Ishikawa (cell line): ENCODE data around the gene EXOC4.

Experiments
- CEBPB ChIP-seq: IDR thresholded peaks from 2 replicates; pipeline ENCODE4 v1.6.1; 2012
- CREB1 ChIP-seq: IDR thresholded peaks from 2 replicates; pipeline ENCODE4 v1.6.1; 2012; ENCODE audit warnings: low read depth
- EGR1 ChIP-seq: IDR thresholded peaks from 2 replicates; pipeline ENCODE4 v1.6.1; 2012
- EP300 ChIP-seq: IDR thresholded peaks from 2 replicates; pipeline ENCODE4 v1.6.1; 2012; ENCODE audit warnings: borderline replicate concordance
- FOXM1 ChIP-seq: IDR thresholded peaks from 2 replicates; pipeline ENCODE4 v1.6.1; 2012; ENCODE audit warnings: low read depth, borderline replicate concordance
- NFIC ChIP-seq: IDR thresholded peaks from 2 replicates; pipeline ENCODE4 v1.6.1; 2012
- RAD21 ChIP-seq: IDR thresholded peaks from 2 replicates; pipeline ENCODE4 v1.6.1; 2012; ENCODE audit warnings: low read depth
- TAF1 ChIP-seq: IDR thresholded peaks from 2 replicates; pipeline ENCODE4 v1.6.1; 2012; ENCODE audit warnings: low read depth, mild to moderate bottlenecking
- TCF12 ChIP-seq: IDR thresholded peaks from 2 replicates; pipeline ENCODE4 v1.6.1; 2012; ENCODE audit warnings: low read depth
- TEAD4 ChIP-seq: IDR thresholded peaks from 2 replicates; pipeline ENCODE4 v1.6.1; 2012
- YY1 ChIP-seq: IDR thresholded peaks from 2 replicates; pipeline ENCODE4 v1.6.1; 2012; ENCODE audit warnings: low read depth
- ZBTB7A ChIP-seq: IDR thresholded peaks from 2 replicates; pipeline ENCODE4 v1.6.1; 2012; ENCODE audit warnings: low read depth
- TF ChIP-seq, protein P1 (sequence below): IDR thresholded peaks from 2 replicates; pipeline ENCODE4 v1.6.1; 2012
- TF ChIP-seq, protein P2 (sequence below): IDR thresholded peaks from 2 replicates; pipeline ENCODE4 v1.6.1; 2012; ENCODE audit warnings: low read depth, mild to moderate bottlenecking
- TF ChIP-seq, protein P3 (sequence below): IDR thresholded peaks from 2 replicates; pipeline ENCODE4 v1.6.1; 2012

The EXOC4 gene

GRCh38 chr7:133973710-133974109 lies 720.8 kb downstream of the EXOC4 start:
- TF ChIP-seq EP300 (no peak), YY1 (no peak), TAF1 (no peak), EGR1 (no peak), ZBTB7A (no peak), CEBPB (no peak), CREB1 (no peak), RAD21 (no peak), FOXM1 (no peak), TCF12 (no peak), TEAD4 (no peak), NFIC (no peak)
- TF ChIP-seq, protein P1, sequence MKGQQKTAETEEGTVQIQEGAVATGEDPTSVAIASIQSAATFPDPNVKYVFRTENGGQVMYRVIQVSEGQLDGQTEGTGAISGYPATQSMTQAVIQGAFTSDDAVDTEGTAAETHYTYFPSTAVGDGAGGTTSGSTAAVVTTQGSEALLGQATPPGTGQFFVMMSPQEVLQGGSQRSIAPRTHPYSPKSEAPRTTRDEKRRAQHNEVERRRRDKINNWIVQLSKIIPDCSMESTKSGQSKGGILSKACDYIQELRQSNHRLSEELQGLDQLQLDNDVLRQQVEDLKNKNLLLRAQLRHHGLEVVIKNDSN: no peak
- TF ChIP-seq, protein P2, sequence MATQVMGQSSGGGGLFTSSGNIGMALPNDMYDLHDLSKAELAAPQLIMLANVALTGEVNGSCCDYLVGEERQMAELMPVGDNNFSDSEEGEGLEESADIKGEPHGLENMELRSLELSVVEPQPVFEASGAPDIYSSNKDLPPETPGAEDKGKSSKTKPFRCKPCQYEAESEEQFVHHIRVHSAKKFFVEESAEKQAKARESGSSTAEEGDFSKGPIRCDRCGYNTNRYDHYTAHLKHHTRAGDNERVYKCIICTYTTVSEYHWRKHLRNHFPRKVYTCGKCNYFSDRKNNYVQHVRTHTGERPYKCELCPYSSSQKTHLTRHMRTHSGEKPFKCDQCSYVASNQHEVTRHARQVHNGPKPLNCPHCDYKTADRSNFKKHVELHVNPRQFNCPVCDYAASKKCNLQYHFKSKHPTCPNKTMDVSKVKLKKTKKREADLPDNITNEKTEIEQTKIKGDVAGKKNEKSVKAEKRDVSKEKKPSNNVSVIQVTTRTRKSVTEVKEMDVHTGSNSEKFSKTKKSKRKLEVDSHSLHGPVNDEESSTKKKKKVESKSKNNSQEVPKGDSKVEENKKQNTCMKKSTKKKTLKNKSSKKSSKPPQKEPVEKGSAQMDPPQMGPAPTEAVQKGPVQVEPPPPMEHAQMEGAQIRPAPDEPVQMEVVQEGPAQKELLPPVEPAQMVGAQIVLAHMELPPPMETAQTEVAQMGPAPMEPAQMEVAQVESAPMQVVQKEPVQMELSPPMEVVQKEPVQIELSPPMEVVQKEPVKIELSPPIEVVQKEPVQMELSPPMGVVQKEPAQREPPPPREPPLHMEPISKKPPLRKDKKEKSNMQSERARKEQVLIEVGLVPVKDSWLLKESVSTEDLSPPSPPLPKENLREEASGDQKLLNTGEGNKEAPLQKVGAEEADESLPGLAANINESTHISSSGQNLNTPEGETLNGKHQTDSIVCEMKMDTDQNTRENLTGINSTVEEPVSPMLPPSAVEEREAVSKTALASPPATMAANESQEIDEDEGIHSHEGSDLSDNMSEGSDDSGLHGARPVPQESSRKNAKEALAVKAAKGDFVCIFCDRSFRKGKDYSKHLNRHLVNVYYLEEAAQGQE: no peak
- TF ChIP-seq, protein P3, sequence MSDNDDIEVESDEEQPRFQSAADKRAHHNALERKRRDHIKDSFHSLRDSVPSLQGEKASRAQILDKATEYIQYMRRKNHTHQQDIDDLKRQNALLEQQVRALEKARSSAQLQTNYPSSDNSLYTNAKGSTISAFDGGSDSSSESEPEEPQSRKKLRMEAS: no peak

- TF ChIP-seq CEBPB (no peak), TEAD4 (no peak), EGR1 (no peak), CREB1 (no peak), NFIC (no peak), TAF1 (no peak), TCF12 (no peak)
- TF ChIP-seq, protein P1: no peak
- TF ChIP-seq, protein P3: no peak
Measured at GRCh38 chr7:133975130-133975529, 722.3 kb downstream of the EXOC4 start.

DNA sequence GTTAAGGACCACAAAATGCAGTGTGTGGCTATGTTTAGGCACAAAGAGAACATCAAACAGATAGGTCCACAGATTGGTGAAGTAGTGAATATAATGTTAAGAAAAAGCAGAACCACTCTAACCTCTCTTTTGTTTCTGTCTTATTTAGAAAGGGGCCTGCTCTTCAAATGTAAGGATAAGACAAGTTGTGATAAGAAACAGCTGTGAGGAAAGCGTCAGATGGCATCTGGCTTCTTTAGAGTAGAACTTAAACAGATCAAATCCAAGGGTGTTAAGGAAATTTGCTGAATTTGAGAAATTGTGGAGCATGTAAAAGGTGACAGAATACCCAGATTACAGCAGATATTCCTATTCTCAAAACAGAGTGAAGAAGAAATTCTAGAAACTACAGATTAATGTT lies 723.3 kb downstream of the EXOC4 start:
- TF ChIP-seq FOXM1 (no peak), TCF12 (no peak), EP300 (no peak), YY1 (no peak), TEAD4 (no peak), RAD21 (no peak), CREB1 (no peak), CEBPB (no peak), NFIC (no peak), EGR1 (no peak), ZBTB7A (no peak), TAF1 (no peak)
- TF ChIP-seq, protein P3: no peak
- TF ChIP-seq, protein P1: no peak
- TF ChIP-seq, protein P2: no peak

GRCh38 chr7:133977409-133978274 lies 724.8 kb downstream of the EXOC4 start:
- TF ChIP-seq CEBPB: no peak
- no peak for TF ChIP-seq TAF1
- TF ChIP-seq, protein P1: no peak
- TF ChIP-seq, protein P2: no peak
- no peak for TF ChIP-seq ZBTB7A
- TF ChIP-seq NFIC: no peak
- no peak for TF ChIP-seq CREB1
- no peak for TF ChIP-seq TCF12
- TF ChIP-seq YY1: no peak
- no peak for TF ChIP-seq RAD21
- TF ChIP-seq TEAD4: no peak
- no peak for TF ChIP-seq FOXM1
